ENCODE measurements around the gene TEAD2. TPM values are rescaled to one million over a fixed set of nuclear protein-coding genes. Genes with fewer than 3 reads are reported as not detected.

Gene TEAD2
- total and polyA plus RNA-seq, 10 of the 15 experiments (the other 5 are each of a cell fraction or from before 2014, with no cell fraction given), result 0.04 to 0.26 (median 0.11) TPM; not detected in 3

DNA sequence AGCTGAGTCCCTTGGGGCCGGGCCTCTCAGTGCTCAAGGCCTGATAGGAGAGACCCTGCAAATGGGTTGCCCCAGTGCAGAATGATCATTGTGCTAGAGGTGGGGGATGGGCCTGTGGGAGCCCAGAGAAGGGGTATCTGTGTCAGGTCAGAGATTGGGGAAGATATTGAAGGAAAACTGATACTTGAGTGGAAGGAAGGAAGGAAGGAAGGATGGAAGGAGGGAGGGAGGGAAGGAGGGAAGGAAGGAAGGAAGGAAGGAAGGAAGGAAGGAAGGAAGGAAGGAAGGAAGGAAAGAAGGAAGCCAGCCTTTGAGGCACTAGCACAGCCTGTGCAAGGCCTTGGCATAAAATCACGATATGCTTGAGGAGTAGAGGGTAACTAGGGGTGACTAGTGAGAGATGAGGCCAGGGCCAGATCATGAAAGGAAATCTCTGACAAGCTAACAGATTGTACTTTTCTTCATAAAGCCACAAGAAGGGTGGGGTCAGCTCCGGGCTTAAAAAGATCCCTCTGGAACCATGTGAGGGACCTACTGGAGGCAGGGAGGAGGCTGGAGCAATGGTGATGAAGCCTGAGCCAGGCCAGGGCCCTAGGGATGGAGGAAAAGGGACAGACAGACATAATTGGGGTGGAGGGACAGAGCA, 49.6 kb upstream of the TEAD2 start:
- ChIA-PET RAD21 (ENCODE audit: unreplicated experiment) (no interaction called here), POLR2A (interaction anchor here (0.7 to 1.1 kb wide), 2 partner anchors 14 to 59 kb away, joined by 3 read pairs; no protein-coding TSS in a partner anchor), SMC1A (ENCODE audit: uncharacterized antibody, unreplicated experiment) (interaction anchor here (0.7 kb wide), 2 partner anchors 18 to 176 kb away, joined by 3 read pairs; no protein-coding TSS in a partner anchor), CTCF (interaction anchor here (0.9 to 2.5 kb wide), 7 partner anchors 9 to 314 kb away, joined by 3 to 8 read pairs (median 4); partner anchors contain the start of gene FLT3LG)
- no peak overlapping the region for H2AFZ ChIP-seq (ENCODE audit: control insufficient read depth, low read depth, low read length)
- intact Hi-C loops (cut with micrococcal nuclease; ENCODE audit: unreplicated experiment), result no loop called here
- in situ Hi-C loops (cut with MboI), result no loop called here
- H3K27me3 ChIP-seq (replicated peaks in 1 of 2; ENCODE audit: control insufficient read depth in 2 of 2, insufficient read depth in 2 of 2, low read length in 1 of 2), result no peaks in the 10 kb centered on the region
- TF ChIP-seq, protein P1, sequence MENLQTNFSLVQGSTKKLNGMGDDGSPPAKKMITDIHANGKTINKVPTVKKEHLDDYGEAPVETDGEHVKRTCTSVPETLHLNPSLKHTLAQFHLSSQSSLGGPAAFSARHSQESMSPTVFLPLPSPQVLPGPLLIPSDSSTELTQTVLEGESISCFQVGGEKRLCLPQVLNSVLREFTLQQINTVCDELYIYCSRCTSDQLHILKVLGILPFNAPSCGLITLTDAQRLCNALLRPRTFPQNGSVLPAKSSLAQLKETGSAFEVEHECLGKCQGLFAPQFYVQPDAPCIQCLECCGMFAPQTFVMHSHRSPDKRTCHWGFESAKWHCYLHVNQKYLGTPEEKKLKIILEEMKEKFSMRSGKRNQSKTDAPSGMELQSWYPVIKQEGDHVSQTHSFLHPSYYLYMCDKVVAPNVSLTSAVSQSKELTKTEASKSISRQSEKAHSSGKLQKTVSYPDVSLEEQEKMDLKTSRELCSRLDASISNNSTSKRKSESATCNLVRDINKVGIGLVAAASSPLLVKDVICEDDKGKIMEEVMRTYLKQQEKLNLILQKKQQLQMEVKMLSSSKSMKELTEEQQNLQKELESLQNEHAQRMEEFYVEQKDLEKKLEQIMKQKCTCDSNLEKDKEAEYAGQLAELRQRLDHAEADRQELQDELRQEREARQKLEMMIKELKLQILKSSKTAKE (IDR thresholded peaks at IDR 0.05; ENCODE audit: low read depth, poor library complexity, severe bottlenecking), result no peak
- TF ChIP-seq ETV6 (conservative IDR thresholded peaks at IDR 0.05 in 1 of 2, IDR thresholded peaks at IDR 0.05 in 1 of 2; ENCODE audit: borderline replicate concordance in 1 of 2, low read depth in 1 of 2), result peak in 1 of 2 experiments; percentile 58; a peak in 1 of 4 replicates
- no peak overlapping the region for H3K9ac ChIP-seq (ENCODE audit: control insufficient read depth, insufficient read depth, low read length)
- no peaks in the 10 kb centered on the region for H4K20me1 ChIP-seq (ENCODE audit: control insufficient read depth, insufficient read depth)
- H3K4me2 ChIP-seq (ENCODE audit: control insufficient read depth, insufficient read depth), result no peak overlapping the region
- no peak overlapping the region for H3K27ac ChIP-seq (ENCODE audit: control insufficient read depth, insufficient read depth)
- FAIRE-seq, result no peak
- peaks cover 20% of the 10 kb centered on the region for H3K4me1 ChIP-seq (ENCODE audit: control insufficient read depth, insufficient read depth, low read length)
- no peak for DNase-seq (ENCODE audit: low read depth, low spot score)
- 25% methylated on average over 3 of the region's 3 CpGs for WGBS (ENCODE audit: insufficient coverage, insufficient replicate concordance, low lambda C conversion rate, missing lambda C conversion rate)
- no peak for ATAC-seq
- no peaks in the 10 kb centered on the region for H3K9me3 ChIP-seq (replicated peaks; ENCODE audit: control insufficient read depth, insufficient read depth, low read length)
- no peaks in the 10 kb centered on the region for H3K79me2 ChIP-seq (ENCODE audit: control insufficient read depth, insufficient read depth, low read length)
- H3K4me3 ChIP-seq, result no peak overlapping the region
- no peaks in the 10 kb centered on the region for H3K36me3 ChIP-seq (ENCODE audit: control insufficient read depth in 2 of 2, insufficient read depth in 2 of 2, low read length in 1 of 2)
- BruUV-seq (replicated peaks), result no TSS peak
